Ovary (tissue), 9 donors: Measurements from ENCODE around the gene DGKG. TPM values are rescaled to one million over a fixed set of nuclear protein-coding genes. Genes with fewer than 3 reads are reported as not detected.

Experiments
- DNase-seq, 5 donors: peaks; one replicate each; pipeline ENCODE4 v3.0.0-alpha.2; 2019 to 2020
- H3K27ac ChIP-seq, 2 donors: fragments of 200-600 bp; one replicate each; pipeline versions ENCODE4 v1.5.1 to v1.8.0; 2019 to 2022
- H3K27me3 ChIP-seq: fragments of 200-600 bp; one replicate; pipeline ENCODE4 v1.8.0; 2022
- H3K36me3 ChIP-seq: fragments of 200-600 bp; sonication (generic); one replicate; pipeline ENCODE4 v1.5.1; 2019
- H3K4me1 ChIP-seq: one replicate; pipeline ENCODE4 v1.8.1; 2013; ENCODE audit warnings: mild to moderate bottlenecking, moderate library complexity; ENCODE audit not compliant: insufficient read depth
- H3K4me3 ChIP-seq: fragments of 200-600 bp; sonication (generic); one replicate; pipeline ENCODE4 v1.5.1; 2017
- H3K9me3 ChIP-seq, 2 donors: fragments of 200-600 bp in 1 of 2; sonication (generic) in 1 of 2; one replicate each; pipeline versions ENCODE4 v1.5.1 to v1.8.1; 2013 to 2019; ENCODE audit warnings: mild to moderate bottlenecking in 1 of 2, moderate library complexity in 1 of 2
- CTCF ChIP-seq, 3 donors: fragments of 450-650 bp in 2 of 3; fragments of 200-600 bp in 1 of 3; IDR thresholded peaks; one replicate each; pipeline versions ENCODE4 v1.5.1 to v1.8.0; 2016 to 2022; ENCODE audit warnings: antibody characterized with exemption in 3 of 3, mild to moderate bottlenecking in 1 of 3
- EP300 ChIP-seq: sonication (generic); formaldehyde crosslinking; IDR thresholded peaks from one replicate; pipeline ENCODE4 v1.6.1; 2017; ENCODE audit warnings: antibody characterized with exemption
- POLR2A ChIP-seq: fragments of 450-650 bp; IDR thresholded peaks from one replicate; pipeline ENCODE4 v1.6.1; 2017; ENCODE audit warnings: antibody characterized with exemption, mild to moderate bottlenecking, moderate library complexity
- WGBS, 3 donors: extraction: QIAGEN DNeasy Blood & Tissue Kit in 1 of 3; methylation state at CpG; one replicate each; pipeline versions ENCODE4 v1.1.5 to v1.1.7; 2013 to 2017; 5-methylcytosine and 5-hydroxymethylcytosine counted together
- intact Hi-C, 4 donors: fragments of 100-400 bp; cut with DNase I; formaldehyde crosslinking; loops; one replicate each; pipeline versions ENCODE4 v1.11.0 to v1.15.1; 2022 to 2023
- polyA plus RNA-seq, 2 donors: library from polyadenylated mRNA; stranded (reverse); fragments of 200-250 nt in 1 of 2; fragments of 350-450 nt in 1 of 2; fragmentation: Illumina TruSeq in 1 of 2; extraction: RNeasy Lipid Tissue Mini Kit (QIAGEN cat#74804) in 1 of 2; gene quantifications; one replicate each; pipeline ENCODE4 v1.2.3, GENCODE V29; 2013 to 2014
- total RNA-seq, 7 donors: library from RNA; depleted of rRNA in 2 of 7; stranded (reverse); fragments of >200 nt in 2 of 7; fragmentation: NEBNext Ultra II Directional in 3 of 7; extraction: Animal tissue kit (Norgen Biotek cat#: 25700) in 3 of 7; gene quantifications; one replicate each; pipeline versions ENCODE4 v1.1.0 to v1.2.4, GENCODE V29; 2016 to 2023
- donor health status: DM: no; HTN: no; CAD: no; lungs with moderate emphysema.
- donor health status: DM: no; HTN: no; CAD: no.
- donor health status: Bipolar disorder and iron deficiency.
- donor health status: DM: yes; HTN: yes; CAD: no.
- donor health status: DM: no; HTN: no; CAD: no.
- donor health status: DM: yes; HTN: yes; CAD: no.

The DGKG gene
- total and polyA plus RNA-seq, 9 donors: 1.0 to 7.0 (median 4.1) TPM

GRCh38 chr3:186244016-186244415 is 118.0 kb downstream of the DGKG start:
- WGBS, 3 donors: 92 to 96% (median 94%) methylated on average over 6 of the region's 6 CpGs
- no peak overlapping the region for H3K4me3 ChIP-seq
- intact Hi-C loops: loop anchor here in 1 of 4 donors (10.0 kb wide), 1 partner anchor 259 kb away; no protein-coding TSS in a partner anchor

GRCh38 chr3:186241910-186242821 is 119.9 kb downstream of the DGKG start:
- no peak overlapping the region for H3K4me3 ChIP-seq

More at GRCh38 chr3:186244016-186244415, 118.0 kb downstream of the DGKG start:
- Histone ChIP-seq H3K36me3 (no peaks in the 10 kb centered on the region), H3K9me3 (no peaks in the 10 kb centered on the region), H3K4me1 (peaks cover 4% of the 10 kb centered on the region), H3K27me3 (no peaks in the 10 kb centered on the region), H3K27ac (no peak overlapping the region)
- TF ChIP-seq CTCF (IDR thresholded peaks at IDR 0.05) (no peak), EP300 (no peak), POLR2A (no peak)
- no peak for DNase-seq

GRCh38 chr3:186239321-186239720 is 122.7 kb downstream of the DGKG start:
- intact Hi-C loops: no loop called here
- 77 to 80% (median 79%) methylated on average over 10 of the region's 10 CpGs for WGBS, 3 donors
- no peaks in the 10 kb centered on the region for H3K36me3 ChIP-seq
- H3K4me1 ChIP-seq: peaks cover 4% of the 10 kb centered on the region
- no peak overlapping the region for H3K4me3 ChIP-seq
- H3K27ac ChIP-seq: no peak overlapping the region
- no peaks in the 10 kb centered on the region for H3K27me3 ChIP-seq
- TF ChIP-seq CTCF (IDR thresholded peaks at IDR 0.05) (no peak), POLR2A (no peak), EP300 (no peak)
- DNase-seq: no peak
- no peaks in the 10 kb centered on the region for H3K9me3 ChIP-seq

More at GRCh38 chr3:186241910-186242821, 119.9 kb downstream of the DGKG start:
- WGBS, 3 donors: 16 to 20% (median 18%) methylated on average over 21 of the region's 21 CpGs
- H3K27me3 ChIP-seq: no peaks in the 10 kb centered on the region
- DNase-seq: peak in 2 of 5 donors; percentile 35 to 45
- no peak for TF ChIP-seq EP300
- no peak for TF ChIP-seq CTCF (IDR thresholded peaks at IDR 0.05)
- no peak for TF ChIP-seq POLR2A
- H3K4me1 ChIP-seq: peaks cover 4% of the 10 kb centered on the region
- no peaks in the 10 kb centered on the region for H3K9me3 ChIP-seq
- H3K27ac ChIP-seq: no peak overlapping the region
- H3K36me3 ChIP-seq: no peaks in the 10 kb centered on the region
- intact Hi-C loops: loop anchor here in 1 of 4 donors (10.0 kb wide), 1 partner anchor 257 kb away; no protein-coding TSS in a partner anchor

GRCh38 chr3:186237915-186238314 is 124.1 kb downstream of the DGKG start:
- WGBS, 3 donors: 77 to 97% (median 90%) methylated on average over 2 of the region's 2 CpGs
- intact Hi-C loops: no loop called here
- DNase-seq: no peak
- Histone ChIP-seq H3K4me3 (no peak overlapping the region), H3K36me3 (no peaks in the 10 kb centered on the region), H3K4me1 (peaks cover 4% of the 10 kb centered on the region), H3K27me3 (no peaks in the 10 kb centered on the region), H3K27ac (no peak overlapping the region), H3K9me3 (no peaks in the 10 kb centered on the region)
- TF ChIP-seq CTCF (IDR thresholded peaks at IDR 0.05) (no peak), EP300 (no peak), POLR2A (no peak)
